ENCODE data around the gene INPP4B.

The INPP4B gene

DNA sequence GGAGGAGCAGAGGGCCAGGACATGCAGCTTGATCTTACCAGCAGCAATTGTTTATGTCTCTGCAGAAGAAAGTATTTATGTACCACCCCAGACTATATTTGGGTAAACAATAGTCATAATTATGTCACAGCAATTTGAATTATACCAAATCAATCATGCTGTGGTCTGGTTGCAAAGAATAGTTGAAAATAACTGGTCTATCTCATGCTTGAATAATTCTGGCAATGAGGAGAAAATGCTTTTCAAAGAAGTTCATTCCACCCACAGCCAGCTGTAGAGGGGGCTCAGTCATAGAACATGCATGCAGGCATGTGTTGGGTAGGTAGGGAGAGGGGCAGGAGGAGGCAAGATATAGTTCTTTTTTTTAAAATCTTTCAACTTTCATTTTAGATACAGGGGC is 810.5 kb downstream of the INPP4B start:
- DNase-seq (ENCODE audit: low spot score), result no peak
- TF ChIP-seq, protein P1, sequence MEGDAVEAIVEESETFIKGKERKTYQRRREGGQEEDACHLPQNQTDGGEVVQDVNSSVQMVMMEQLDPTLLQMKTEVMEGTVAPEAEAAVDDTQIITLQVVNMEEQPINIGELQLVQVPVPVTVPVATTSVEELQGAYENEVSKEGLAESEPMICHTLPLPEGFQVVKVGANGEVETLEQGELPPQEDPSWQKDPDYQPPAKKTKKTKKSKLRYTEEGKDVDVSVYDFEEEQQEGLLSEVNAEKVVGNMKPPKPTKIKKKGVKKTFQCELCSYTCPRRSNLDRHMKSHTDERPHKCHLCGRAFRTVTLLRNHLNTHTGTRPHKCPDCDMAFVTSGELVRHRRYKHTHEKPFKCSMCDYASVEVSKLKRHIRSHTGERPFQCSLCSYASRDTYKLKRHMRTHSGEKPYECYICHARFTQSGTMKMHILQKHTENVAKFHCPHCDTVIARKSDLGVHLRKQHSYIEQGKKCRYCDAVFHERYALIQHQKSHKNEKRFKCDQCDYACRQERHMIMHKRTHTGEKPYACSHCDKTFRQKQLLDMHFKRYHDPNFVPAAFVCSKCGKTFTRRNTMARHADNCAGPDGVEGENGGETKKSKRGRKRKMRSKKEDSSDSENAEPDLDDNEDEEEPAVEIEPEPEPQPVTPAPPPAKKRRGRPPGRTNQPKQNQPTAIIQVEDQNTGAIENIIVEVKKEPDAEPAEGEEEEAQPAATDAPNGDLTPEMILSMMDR (IDR thresholded peaks at IDR 0.05; ENCODE audit: borderline replicate concordance, control extremely low read depth, extremely low read depth, insufficient read depth, missing control alignments), result no peak
- in situ Hi-C loops (cut with MboI; ENCODE audit: low sequenced_read_pairs, unreplicated experiment), result no loop called here

DNA sequence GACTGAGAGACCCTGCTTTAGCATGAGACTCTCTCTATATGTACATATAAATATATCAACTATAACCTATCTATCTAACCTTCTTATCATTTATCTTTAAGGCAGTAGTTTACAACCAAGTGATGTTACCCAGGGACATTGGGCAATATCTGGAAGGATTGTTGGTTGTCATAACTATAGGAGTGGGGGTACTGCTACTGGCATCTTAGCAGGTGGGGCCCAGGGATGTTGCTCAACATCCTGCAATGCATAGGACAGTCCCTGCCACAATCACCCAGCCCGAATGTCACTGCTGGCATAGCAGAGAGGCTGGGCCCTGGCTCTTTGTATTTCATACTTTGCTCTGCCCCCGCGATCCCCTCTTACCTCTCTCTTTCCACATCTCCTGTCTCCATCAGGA is 812.0 kb downstream of the INPP4B start:
- DNase-seq (ENCODE audit: low spot score), result no peak
- in situ Hi-C loops (cut with MboI; ENCODE audit: low sequenced_read_pairs, unreplicated experiment), result no loop called here
- TF ChIP-seq, protein P1 (IDR thresholded peaks at IDR 0.05; ENCODE audit: borderline replicate concordance, control extremely low read depth, extremely low read depth, insufficient read depth, missing control alignments), result no peak

DNA sequence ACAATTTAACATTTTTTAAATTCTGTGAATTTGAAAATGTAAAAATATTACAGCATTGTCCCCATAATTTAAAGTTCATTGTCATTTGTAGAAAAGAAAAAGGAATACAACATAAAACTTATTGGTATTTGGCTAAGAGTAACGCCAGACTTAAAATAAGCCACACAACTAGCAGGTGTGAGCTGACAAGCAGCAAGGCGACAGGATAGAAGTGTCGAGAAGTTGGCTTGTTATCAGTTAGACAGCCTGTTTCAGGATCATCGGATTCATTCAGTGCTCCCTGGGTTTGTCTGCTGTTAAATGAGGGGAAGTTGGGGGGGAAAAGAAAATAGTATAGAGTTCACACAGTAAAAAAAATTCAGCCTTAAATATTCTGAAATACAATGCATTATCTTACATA is 816.1 kb downstream of the INPP4B start:
- no peak for DNase-seq (ENCODE audit: low spot score)
- TF ChIP-seq, protein P1 (IDR thresholded peaks at IDR 0.05; ENCODE audit: borderline replicate concordance, control extremely low read depth, extremely low read depth, insufficient read depth, missing control alignments), result no peak
- in situ Hi-C loops (cut with MboI; ENCODE audit: low sequenced_read_pairs, unreplicated experiment), result no loop called here

DNA sequence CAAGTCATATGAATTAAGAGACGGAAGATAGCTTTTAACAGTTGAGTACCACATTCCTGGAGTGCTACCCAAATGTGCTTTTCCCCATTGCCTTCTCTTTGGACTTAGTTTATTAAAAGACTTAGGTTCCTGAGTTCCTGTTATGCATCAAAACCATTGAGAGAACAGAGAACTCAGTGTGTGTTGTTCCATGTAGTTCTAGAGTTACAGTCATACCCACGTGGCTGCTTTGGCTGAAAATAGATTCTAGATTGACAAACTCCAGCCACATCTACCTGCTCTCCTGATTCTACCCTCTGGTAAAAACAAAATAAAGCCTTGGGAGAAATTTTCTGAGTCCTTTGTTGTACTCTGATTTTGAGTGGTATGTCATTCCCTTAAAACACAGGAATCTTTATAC is 824.3 kb downstream of the INPP4B start:
- DNase-seq (ENCODE audit: low spot score), result no peak
- TF ChIP-seq, protein P1 (IDR thresholded peaks at IDR 0.05; ENCODE audit: borderline replicate concordance, control extremely low read depth, extremely low read depth, insufficient read depth, missing control alignments), result no peak
- in situ Hi-C loops (cut with MboI; ENCODE audit: low sequenced_read_pairs, unreplicated experiment), result no loop called here

DNA sequence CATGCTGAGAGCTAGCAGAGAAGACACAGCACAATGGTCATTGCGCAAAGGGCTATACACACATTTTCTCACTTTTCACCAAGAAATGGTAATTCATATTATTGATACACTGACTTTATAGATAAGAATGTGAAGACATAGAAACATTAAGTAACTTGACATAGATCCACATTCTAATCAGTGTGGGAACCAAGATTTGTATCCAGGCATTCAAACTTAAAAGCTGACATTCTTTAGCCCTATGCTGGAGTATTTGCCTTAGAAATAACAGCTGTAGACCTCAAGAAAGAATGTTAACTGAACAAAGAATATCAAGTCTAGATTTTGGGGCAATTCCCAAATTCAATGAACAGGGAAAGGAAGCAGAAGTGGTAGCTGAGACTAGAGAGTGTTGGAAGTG is 824.9 kb downstream of the INPP4B start:
- TF ChIP-seq, protein P1 (IDR thresholded peaks at IDR 0.05; ENCODE audit: borderline replicate concordance, control extremely low read depth, extremely low read depth, insufficient read depth, missing control alignments), result no peak
- no peak for DNase-seq (ENCODE audit: low spot score)
- in situ Hi-C loops (cut with MboI; ENCODE audit: low sequenced_read_pairs, unreplicated experiment), result no loop called here

DNA sequence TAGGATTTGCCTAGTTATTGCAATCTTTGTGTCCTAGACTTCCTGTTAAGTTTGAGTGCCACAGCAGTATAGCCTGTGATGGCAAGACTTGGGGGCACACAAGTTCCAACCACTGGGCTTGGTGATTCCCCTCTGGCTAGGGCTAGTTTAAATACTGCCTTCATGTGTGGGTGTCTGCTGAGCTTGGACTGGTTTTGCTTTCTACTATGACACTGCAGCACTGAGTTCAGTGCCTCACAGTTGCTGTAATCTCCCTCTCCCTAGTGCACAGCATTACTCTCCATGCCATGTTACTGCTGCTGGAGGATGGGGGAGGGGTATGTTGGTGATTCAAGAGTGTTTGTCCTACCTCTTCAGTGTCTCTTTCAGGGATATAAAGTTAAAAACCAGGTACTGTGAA is 830.1 kb downstream of the INPP4B start:
- DNase-seq (ENCODE audit: low spot score), result no peak
- in situ Hi-C loops (cut with MboI; ENCODE audit: low sequenced_read_pairs, unreplicated experiment), result no loop called here

More for the DNA sequence above, 830.1 kb downstream of the INPP4B start:
- TF ChIP-seq, protein P1 (IDR thresholded peaks at IDR 0.05; ENCODE audit: borderline replicate concordance, control extremely low read depth, extremely low read depth, insufficient read depth, missing control alignments), result no peak
